Measurements from ENCODE around the gene RBM43. TPM values are rescaled to one million over a fixed set of nuclear protein-coding genes. Genes with fewer than 3 reads are reported as not detected.

Gene RBM43
- total RNA-seq, 6 experiments from 2014 or later: 2.2 to 4.2 (median 3.3) TPM

GRCh38 chr2:151260573-151261230, 961 bp downstream of the RBM43 start:
- TF ChIP-seq POLR2A (IDR thresholded peaks at IDR 0.05) (no peak), CTCF (IDR thresholded peaks at IDR 0.05) (no peak)
- peak in 1 of 4 donors; percentile 13 for ATAC-seq
- Histone ChIP-seq H3K9me3 (no peaks in the 10 kb centered on the region), H3K36me3 (no peaks in the 10 kb centered on the region), H3K27ac (peak overlapping the region; percentile 89 to 97 (median 96)), H3K27me3 (no peaks in the 10 kb centered on the region), H3K4me3 (peak overlapping the region; percentile 78 to 93 (median 82)), H3K4me1 (peaks cover 0 to 32% (median 8%) of the 10 kb centered on the region in 4 donors)
- intact Hi-C loops (cut with DNase I): no loop called here
- DNase-seq: no peak
- WGBS (ENCODE audit: insufficient coverage, low coverage, low lambda C conversion rate, missing lambda C conversion rate): under 1% methylated on average over 11 of the region's 11 CpGs

GRCh38 chr2:151258121-151258520, 3.5 kb downstream of the RBM43 start:
- intact Hi-C loops (cut with DNase I): no loop called here
- DNase-seq: no peak
- ATAC-seq: no peak
- Histone ChIP-seq H3K4me1 (peaks cover 0 to 16% (median 2%) of the 10 kb centered on the region in 4 donors), H3K27me3 (no peaks in the 10 kb centered on the region), H3K27ac (no peak overlapping the region), H3K9me3 (no peaks in the 10 kb centered on the region), H3K36me3 (peaks cover 0 to 11% (median 0%) of the 10 kb centered on the region in 4 donors), H3K4me3 (no peak overlapping the region)
- TF ChIP-seq POLR2A (IDR thresholded peaks at IDR 0.05): no peak
- no peak for TF ChIP-seq CTCF (IDR thresholded peaks at IDR 0.05)
- 97% methylated on average over 3 of the region's 3 CpGs for WGBS (ENCODE audit: insufficient coverage, low coverage, low lambda C conversion rate, missing lambda C conversion rate)

GRCh38 chr2:151252646-151253045, 9.0 kb downstream of the RBM43 start:
- Histone ChIP-seq H3K4me1 (no peaks in the 10 kb centered on the region), H3K27me3 (no peaks in the 10 kb centered on the region), H3K4me3 (no peak overlapping the region), H3K36me3 (peaks cover 0 to 16% (median 3%) of the 10 kb centered on the region in 4 donors), H3K27ac (no peak overlapping the region), H3K9me3 (no peaks in the 10 kb centered on the region)
- DNase-seq (no peak), ATAC-seq (no peak)
- TF ChIP-seq CTCF (IDR thresholded peaks at IDR 0.05): no peak
- TF ChIP-seq POLR2A (IDR thresholded peaks at IDR 0.05): no peak
- intact Hi-C loops (cut with DNase I): no loop called here
- 100% methylated on average over 1 of the region's 1 CpG for WGBS (ENCODE audit: insufficient coverage, low coverage, low lambda C conversion rate, missing lambda C conversion rate)

GRCh38 chr2:151251012-151251411, 10.7 kb downstream of the RBM43 start:
- ATAC-seq (no peak), DNase-seq (no peak)
- no peak overlapping the region for H3K4me3 ChIP-seq
- no peaks in the 10 kb centered on the region for H3K27me3 ChIP-seq
- no peak for TF ChIP-seq CTCF (IDR thresholded peaks at IDR 0.05)
- TF ChIP-seq POLR2A (IDR thresholded peaks at IDR 0.05): no peak
- H3K4me1 ChIP-seq: no peaks in the 10 kb centered on the region
- H3K9me3 ChIP-seq: no peaks in the 10 kb centered on the region
- no peak overlapping the region for H3K27ac ChIP-seq
- WGBS (ENCODE audit: insufficient coverage, low coverage, low lambda C conversion rate, missing lambda C conversion rate): 93% methylated on average over 1 of the region's 1 CpG
- intact Hi-C loops (cut with DNase I): no loop called here
- H3K36me3 ChIP-seq: peaks cover 0 to 16% (median 3%) of the 10 kb centered on the region in 4 donors
